KG1 (cell line): ENCODE data around the gene IFT122.
"Not testable (repeated sequence)": the region's sequence is repeated elsewhere in the genome, so short reads cannot be mapped to it uniquely, and the experiment has no call there.

Experiments used
- DNase-seq: peaks from one replicate; lab custom pipeline; 2025; lab: John Stamatoyannopoulos, UW

IFT122 gene

GRCh38 chr3:129473067-129473768 is 33.2 kb downstream of the IFT122 start:
- DNase-seq: no peak

- DNase-seq: no peak
Measured at GRCh38 chr3:129473769-129474152, 33.7 kb downstream of the IFT122 start.

- no peak for DNase-seq
Measured at GRCh38 chr3:129474984-129475804, 35.2 kb downstream of the IFT122 start.

GRCh38 chr3:129475863-129476262 is 35.8 kb downstream of the IFT122 start:
- no peak for DNase-seq

GRCh38 chr3:129476586-129476985 is 36.6 kb downstream of the IFT122 start:
- DNase-seq: no peak

GRCh38 chr3:129481225-129481765 is 41.3 kb downstream of the IFT122 start:
- not testable (repeated sequence) for DNase-seq

- DNase-seq: no peak
Measured at GRCh38 chr3:129481766-129482332, 41.8 kb downstream of the IFT122 start.

- DNase-seq: no peak
Measured at GRCh38 chr3:129482721-129483120, 42.7 kb downstream of the IFT122 start.

- DNase-seq: no peak
Measured at GRCh38 chr3:129483870-129484269, 43.8 kb downstream of the IFT122 start.

GRCh38 chr3:129485146-129485545 is 45.1 kb downstream of the IFT122 start:
- not testable (repeated sequence) for DNase-seq

- no peak for DNase-seq
Measured at GRCh38 chr3:129485721-129486663, 46.0 kb downstream of the IFT122 start.

- DNase-seq: no peak
Measured at GRCh38 chr3:129486664-129487035, 46.6 kb downstream of the IFT122 start.

- no peak for DNase-seq
Measured at GRCh38 chr3:129487183-129487867, 47.3 kb downstream of the IFT122 start.

- not testable (repeated sequence) for DNase-seq
Measured at GRCh38 chr3:129487868-129488335, 47.9 kb downstream of the IFT122 start.

- DNase-seq: not testable (repeated sequence)
Measured at GRCh38 chr3:129489258-129489657, 49.2 kb downstream of the IFT122 start.

- DNase-seq: peak; percentile 27
Measured at GRCh38 chr3:129490273-129490675, 50.2 kb downstream of the IFT122 start.

- not testable (repeated sequence) for DNase-seq
Measured at GRCh38 chr3:129491077-129491476, 51.1 kb downstream of the IFT122 start.

- no peak for DNase-seq
Measured at GRCh38 chr3:129491794-129492193, 51.8 kb downstream of the IFT122 start.

GRCh38 chr3:129492691-129493090 is 52.7 kb downstream of the IFT122 start:
- DNase-seq: no peak

- no peak for DNase-seq
Measured at GRCh38 chr3:129493206-129493605, 53.2 kb downstream of the IFT122 start.

- DNase-seq: not testable (repeated sequence)
Measured at GRCh38 chr3:129494499-129494898, 54.5 kb downstream of the IFT122 start.
